Stimulated activated memory B cell treated with anti-CD40 and anti-IgM and Interleukin-4, amounts not matched to agents 10 μg/mL and 1 μg/mL and 100 μg/mL, for 72 hours (primary cell): ENCODE results near the gene MFAP2.

ENCODE experiments used
- ATAC-seq: fragments of 150-1000 bp; cut with Tn5 transposase; 2 replicates; pipeline ENCODE4 v1.10.0; 2021
- H3K27ac Mint-ChIP-seq: one replicate; pipeline ENCODE4 v1.8.0; 2022; ENCODE audit warnings: mild to moderate bottlenecking, mixed read lengths
- H3K27me3 Mint-ChIP-seq: one replicate; pipeline ENCODE4 v1.8.0; 2022; ENCODE audit warnings: mixed read lengths
- H3K36me3 Mint-ChIP-seq: one replicate; pipeline ENCODE4 v1.8.0; 2022; ENCODE audit warnings: mixed read lengths
- H3K4me1 Mint-ChIP-seq: one replicate; pipeline ENCODE4 v1.8.0; 2022; ENCODE audit warnings: mixed read lengths
- H3K4me3 Mint-ChIP-seq: one replicate; pipeline ENCODE4 v1.8.0; 2022; ENCODE audit warnings: mild to moderate bottlenecking, moderate library complexity, mixed read lengths
- H3K9me3 Mint-ChIP-seq: one replicate; pipeline ENCODE4 v1.8.0; 2022; ENCODE audit warnings: mixed read lengths

MFAP2 gene

DNA sequence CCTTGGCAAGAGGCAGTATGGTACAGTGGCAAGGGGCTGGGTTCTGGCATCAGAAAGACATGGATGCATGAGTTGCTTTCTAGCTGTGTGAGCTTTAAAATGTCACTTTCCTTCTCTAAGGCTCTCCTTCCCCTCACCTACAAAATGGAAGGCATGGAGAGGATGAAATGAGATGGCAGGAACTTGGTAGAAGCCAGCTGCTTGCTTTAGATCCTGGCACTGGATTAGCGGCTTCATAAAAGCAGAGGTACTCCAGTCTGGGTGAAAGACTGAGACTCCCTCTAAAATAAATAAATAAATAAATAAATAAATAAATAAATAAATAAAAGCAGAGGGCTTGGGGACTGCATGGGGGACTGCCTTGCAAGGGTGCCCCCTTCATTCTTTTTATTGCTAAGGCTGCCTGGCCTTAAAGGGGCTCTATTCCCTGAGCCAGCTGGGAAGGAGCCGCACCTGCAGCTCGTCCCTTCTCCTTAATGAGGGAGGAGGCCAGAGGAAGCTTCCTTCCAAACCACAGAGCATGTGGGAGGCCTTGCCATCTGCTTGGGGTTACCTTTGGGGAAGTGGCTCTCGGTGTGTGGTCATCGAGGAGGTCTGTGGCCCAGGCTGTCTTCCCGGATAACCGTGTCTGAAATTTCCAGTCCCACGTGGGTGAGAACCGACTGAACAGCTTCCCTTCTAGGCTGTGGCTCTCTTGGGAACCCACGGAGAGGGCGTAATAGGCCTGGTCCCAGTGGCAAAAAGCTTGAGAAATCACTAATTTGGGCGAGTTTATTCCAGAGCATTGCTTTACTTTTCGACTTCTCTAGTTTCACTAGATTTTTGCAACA lies 33.3 kb upstream of the MFAP2 start:
- Mint-ChIP-seq H3K27me3 (no peaks in the 10 kb centered on the region), H3K4me1 (peaks cover 38% of the 10 kb centered on the region), H3K9me3 (no peaks in the 10 kb centered on the region), H3K4me3 (no peak overlapping the region), H3K36me3 (no peaks in the 10 kb centered on the region), H3K27ac (no peak overlapping the region)
- ATAC-seq = no peak

DNA sequence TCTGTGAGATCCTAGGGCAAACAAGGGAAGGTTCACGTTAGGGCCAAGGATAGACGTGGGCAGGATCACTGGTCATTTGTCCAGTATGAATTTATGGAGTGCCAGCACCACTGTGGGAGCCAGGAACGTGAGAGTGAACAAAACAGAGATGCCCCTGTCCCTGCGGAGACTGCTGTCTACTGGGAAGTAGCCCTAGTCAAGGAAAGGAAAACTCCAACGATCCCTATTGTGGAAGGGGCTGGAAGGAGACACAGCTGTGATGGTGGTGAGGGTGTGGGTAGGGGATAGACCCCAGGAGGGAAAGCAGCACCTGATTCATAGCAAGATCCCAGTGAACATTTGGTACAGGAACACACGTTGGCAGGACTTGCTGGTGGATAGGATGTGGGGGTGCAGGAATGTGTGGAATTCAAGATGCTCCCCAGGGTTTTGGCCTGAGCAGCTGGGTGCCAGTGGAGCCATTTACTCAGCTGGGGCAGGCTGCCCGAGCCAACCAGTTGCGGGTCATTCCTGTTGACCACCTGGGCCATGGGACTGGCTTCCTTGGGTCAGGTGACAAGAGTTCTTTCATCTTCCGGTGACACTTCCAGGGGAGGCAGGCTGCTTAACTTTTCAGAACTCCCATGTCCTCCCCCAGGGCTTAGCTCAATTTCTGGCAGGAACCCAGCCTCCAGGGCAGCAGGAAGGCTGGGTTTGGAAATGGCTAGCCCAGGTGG lies 32.5 kb upstream of the MFAP2 start:
- no peaks in the 10 kb centered on the region for H3K9me3 Mint-ChIP-seq
- no peaks in the 10 kb centered on the region for H3K36me3 Mint-ChIP-seq
- no peak overlapping the region for H3K27ac Mint-ChIP-seq
- no peak overlapping the region for H3K4me3 Mint-ChIP-seq
- no peaks in the 10 kb centered on the region for H3K27me3 Mint-ChIP-seq
- H3K4me1 Mint-ChIP-seq = peaks cover 38% of the 10 kb centered on the region
- ATAC-seq = no peak

DNA sequence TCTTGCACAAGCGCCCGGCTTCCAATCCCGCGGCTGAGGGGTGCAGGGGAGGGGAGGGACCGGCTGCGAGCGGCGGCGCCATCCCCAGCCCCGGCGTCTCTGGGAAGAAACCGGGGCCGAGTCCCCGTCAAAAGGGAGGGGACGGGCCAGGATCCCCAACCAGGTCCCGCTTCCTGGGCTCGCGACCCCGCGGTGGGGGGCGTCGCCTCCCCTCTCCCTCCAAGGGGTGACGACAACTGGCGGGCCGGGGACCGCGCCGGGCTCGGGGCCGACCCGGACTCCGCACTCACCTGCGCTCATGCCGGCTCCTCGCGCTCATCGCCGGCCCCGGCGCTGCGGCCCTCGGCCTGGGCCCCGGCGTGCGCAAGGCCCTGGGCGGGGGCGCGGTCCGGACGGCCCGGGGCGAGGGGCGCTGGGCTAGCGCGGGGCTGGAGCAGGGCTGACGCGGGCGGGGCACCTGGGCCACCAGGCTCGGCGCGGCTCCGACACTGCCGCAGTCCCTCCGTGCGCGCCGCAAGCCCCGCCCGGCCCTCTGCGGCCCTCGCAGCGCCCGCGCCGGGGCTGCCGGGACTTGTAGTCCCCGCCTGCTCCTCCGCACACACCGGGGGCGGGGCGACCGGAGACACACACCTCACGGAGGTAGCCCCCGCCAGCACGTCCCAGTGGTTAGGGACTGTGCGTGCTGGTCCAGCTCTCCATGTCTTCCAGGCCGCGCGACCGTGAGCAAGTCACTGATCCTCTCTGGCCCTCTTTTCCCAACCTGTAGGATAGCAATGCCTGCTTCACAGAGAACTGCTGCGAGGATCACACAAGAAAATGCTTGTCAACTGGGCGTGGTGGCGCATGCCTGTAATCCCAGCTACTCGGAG lies 31.3 kb upstream of the MFAP2 start, which contains the start of gene ATP13A2:
ATP13A2 (minus strand) TSS at position 490 of the 869 bp plus-strand sequence; CDS start at position 300, 190 bp downstream.
- peak within 1 kb of the TSS; percentile 78 for H3K4me3 Mint-ChIP-seq
- ATAC-seq = peak; percentile 99
- H3K9me3 Mint-ChIP-seq = no peaks in the 10 kb centered on the region
- no peaks in the 10 kb centered on the region for H3K36me3 Mint-ChIP-seq
- H3K27ac Mint-ChIP-seq = peak within 1 kb of the TSS; percentile 32
- H3K27me3 Mint-ChIP-seq = no peaks in the 10 kb centered on the region
- H3K4me1 Mint-ChIP-seq = peaks cover 38% of the 10 kb centered on the region

DNA sequence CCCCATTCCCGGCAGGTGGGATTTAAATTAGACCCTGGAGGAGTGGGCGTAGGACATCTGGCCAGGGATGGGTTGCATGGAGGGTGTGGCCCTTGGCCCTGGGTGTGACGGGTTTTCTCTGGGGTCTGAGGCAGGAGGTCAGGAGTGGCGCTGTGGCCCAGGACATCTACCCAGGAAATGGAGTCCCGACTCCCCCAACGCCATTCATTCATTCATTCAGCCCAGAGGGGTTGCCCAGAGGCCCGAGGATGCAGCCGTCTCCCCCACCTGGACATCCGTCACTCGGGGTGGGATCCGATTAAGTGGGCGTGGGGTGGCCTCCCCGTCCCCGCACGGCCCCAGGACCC lies 30.6 kb upstream of the MFAP2 start:
- peak overlapping the region; percentile 32 for H3K27ac Mint-ChIP-seq
- H3K4me1 Mint-ChIP-seq = peaks cover 38% of the 10 kb centered on the region
- no peaks in the 10 kb centered on the region for H3K9me3 Mint-ChIP-seq
- ATAC-seq = no peak
- H3K36me3 Mint-ChIP-seq = no peaks in the 10 kb centered on the region
- H3K27me3 Mint-ChIP-seq = no peaks in the 10 kb centered on the region
- peak overlapping the region; percentile 76 for H3K4me3 Mint-ChIP-seq

DNA sequence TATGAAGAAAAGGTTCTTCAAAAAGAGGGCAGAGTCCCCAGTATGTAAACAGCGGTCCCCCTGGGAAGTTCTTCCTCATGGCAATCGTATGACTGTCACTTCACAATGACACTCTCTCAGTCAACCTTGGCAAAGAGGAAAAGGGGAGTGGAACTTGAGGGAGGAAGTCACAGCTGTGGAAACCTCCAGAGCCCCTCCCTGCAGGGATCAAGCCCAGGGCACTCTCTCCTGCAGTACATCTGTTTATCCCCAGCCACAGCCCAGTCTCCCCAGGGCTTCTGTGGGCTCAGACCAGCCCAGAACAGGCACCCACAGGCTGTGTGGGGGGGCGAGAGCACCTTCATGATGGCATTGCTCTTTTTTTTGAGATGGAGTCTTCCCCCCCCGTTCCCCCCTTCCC lies 29.3 kb upstream of the MFAP2 start:
- no peak overlapping the region for H3K4me3 Mint-ChIP-seq
- no peaks in the 10 kb centered on the region for H3K9me3 Mint-ChIP-seq
- H3K27ac Mint-ChIP-seq = peak overlapping the region; percentile 32
- no peak for ATAC-seq
- no peaks in the 10 kb centered on the region for H3K27me3 Mint-ChIP-seq
- H3K36me3 Mint-ChIP-seq = peaks cover 8% of the 10 kb centered on the region
- peaks cover 38% of the 10 kb centered on the region for H3K4me1 Mint-ChIP-seq

DNA sequence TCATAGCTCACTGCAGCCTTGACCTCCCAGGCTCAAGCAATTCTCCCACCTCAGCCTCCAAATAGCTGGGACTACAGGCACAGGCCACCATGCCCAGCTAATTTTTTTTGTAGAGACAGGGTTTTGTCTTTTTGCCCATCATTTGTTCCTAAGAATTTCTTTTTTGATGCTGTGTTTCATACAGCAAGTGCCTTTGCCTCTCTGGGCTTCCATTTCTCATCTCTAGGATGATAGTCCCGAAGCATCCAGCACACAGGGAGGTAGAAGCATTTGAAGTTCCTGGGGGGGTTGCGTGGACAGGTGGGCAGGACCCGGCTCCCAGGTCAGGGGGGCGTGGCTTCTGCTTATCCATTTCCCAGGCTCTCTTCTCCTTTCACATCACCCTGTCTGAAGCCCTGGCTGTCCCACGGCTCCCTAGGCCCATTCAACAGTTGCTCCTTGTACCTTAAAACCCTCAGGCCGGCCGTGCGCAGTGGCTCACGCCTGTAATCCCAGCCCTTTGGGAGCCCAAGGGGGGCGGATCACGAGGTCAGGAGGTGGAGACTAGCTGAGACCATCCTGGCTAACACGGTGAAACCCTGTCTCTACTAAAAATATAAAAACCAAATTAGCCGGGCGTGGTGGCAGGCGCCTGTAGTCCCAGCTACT lies 27.9 kb upstream of the MFAP2 start:
- Mint-ChIP-seq H3K9me3 (no peaks in the 10 kb centered on the region), H3K27me3 (no peaks in the 10 kb centered on the region), H3K27ac (no peak overlapping the region), H3K4me1 (peaks cover 30% of the 10 kb centered on the region), H3K4me3 (no peak overlapping the region), H3K36me3 (peaks cover 18% of the 10 kb centered on the region)
- ATAC-seq = no peak

DNA sequence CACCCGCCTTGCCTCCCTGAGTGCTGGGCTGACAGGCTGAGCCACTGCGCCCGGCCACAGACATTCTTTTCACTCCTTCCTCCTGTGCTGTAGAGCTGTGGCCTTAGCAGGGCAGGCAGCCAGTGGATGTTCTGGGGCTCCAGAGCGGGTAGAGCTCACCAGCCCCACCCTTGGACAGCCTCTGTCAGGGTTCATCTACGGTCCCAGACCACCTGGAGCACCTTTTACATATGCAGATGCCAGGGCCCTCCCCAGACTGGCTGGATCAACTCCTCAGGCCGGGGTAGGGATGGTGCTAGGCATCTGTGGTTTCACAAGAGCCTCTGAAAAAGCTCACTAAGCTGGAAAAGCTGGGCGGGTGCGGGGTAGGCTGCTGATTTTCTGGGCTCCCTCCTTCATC lies 26.7 kb upstream of the MFAP2 start:
- H3K4me3 Mint-ChIP-seq = no peak overlapping the region
- no peaks in the 10 kb centered on the region for H3K27me3 Mint-ChIP-seq
- H3K9me3 Mint-ChIP-seq = no peaks in the 10 kb centered on the region
- no peak overlapping the region for H3K27ac Mint-ChIP-seq
- ATAC-seq = no peak
- H3K4me1 Mint-ChIP-seq = peaks cover 22% of the 10 kb centered on the region
- peaks cover 26% of the 10 kb centered on the region for H3K36me3 Mint-ChIP-seq

DNA sequence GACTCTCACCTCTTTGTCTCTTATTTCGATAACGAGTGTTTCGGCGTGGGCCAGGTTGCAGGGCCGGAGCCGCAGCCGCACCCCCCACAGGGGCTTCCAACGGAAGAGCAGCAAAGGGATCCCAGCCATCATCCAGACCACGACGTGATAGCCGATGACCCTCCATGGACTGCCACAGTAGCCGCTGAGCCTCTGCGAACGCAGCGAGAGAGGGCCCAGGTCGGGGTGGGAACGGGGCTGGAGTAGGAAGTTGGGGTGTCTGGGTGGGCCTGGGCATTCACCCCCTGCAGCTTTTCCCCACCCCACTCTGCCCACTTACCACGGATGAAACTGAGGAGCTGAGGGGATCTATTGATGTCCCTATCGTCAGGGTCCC lies 24.9 kb upstream of the MFAP2 start:
- H3K36me3 Mint-ChIP-seq = peaks cover 36% of the 10 kb centered on the region
- peaks cover 9% of the 10 kb centered on the region for H3K4me1 Mint-ChIP-seq
- no peak overlapping the region for H3K4me3 Mint-ChIP-seq
- H3K9me3 Mint-ChIP-seq = no peaks in the 10 kb centered on the region
- H3K27ac Mint-ChIP-seq = no peak overlapping the region
- no peak for ATAC-seq
- no peaks in the 10 kb centered on the region for H3K27me3 Mint-ChIP-seq

DNA sequence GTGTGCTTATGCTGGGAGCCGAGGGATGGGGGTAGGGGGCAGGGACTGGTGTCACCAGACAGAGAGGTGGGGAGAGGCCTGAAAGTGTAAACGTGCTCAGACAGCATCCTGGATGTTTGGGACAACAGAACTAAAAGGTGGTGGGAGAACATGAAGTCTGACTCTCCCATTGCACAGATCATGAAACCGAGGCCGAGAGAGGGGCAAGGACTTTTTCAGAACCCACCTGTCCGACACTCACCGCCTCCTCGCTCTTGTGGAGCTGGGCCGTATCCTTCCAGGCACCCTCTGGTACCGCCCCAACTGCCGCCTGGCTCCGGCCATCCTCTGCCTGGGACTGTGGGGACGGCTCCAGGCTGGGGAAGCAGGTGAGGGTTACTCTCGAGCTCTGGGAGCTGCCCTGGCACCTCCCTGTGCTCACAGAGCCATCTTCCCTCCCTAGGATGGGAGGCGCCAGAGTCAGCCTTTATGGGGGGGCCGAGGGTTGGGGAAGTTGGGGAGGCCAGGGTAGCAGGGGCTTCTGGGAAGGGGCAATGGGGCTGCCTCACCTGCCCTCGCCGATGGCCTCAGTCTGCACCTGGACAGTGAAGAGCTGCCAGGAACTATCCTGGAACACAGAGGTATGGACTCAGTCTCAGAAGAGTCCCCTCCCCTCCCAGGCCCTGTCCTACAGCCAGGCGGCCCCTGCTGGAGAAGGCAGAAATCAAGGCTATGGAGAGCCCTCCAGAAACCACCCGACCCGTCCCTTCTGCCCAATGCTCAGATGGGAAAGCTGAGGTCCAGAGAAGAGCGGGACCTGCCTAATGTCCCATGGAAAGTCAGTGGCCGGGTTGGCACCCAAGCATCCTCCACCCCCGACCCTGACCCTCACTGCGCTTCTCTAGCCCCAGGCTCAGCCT lies 24.3 kb upstream of the MFAP2 start:
- Mint-ChIP-seq H3K36me3 (peaks cover 42% of the 10 kb centered on the region), H3K9me3 (no peaks in the 10 kb centered on the region), H3K4me3 (no peak overlapping the region), H3K4me1 (peaks cover 3% of the 10 kb centered on the region), H3K27ac (no peak overlapping the region), H3K27me3 (no peaks in the 10 kb centered on the region)
- ATAC-seq = no peak

DNA sequence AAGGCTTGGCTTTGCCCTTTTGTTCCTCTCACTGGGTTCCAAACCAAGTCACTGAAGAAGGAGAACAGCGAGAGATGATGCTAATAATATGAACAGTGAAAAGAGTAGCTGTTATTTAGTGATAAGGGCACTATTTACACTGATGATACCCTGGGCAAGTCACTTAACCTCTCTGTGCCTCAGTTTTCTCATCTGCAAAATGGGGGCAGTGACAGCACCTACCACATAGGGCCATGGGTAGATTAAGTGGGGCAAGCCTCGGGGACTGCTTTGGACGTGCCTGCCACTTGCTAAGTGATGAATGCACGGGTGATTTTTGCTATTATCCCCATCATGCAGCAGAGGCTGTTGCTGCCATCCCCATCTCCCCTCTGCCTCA lies 22.1 kb upstream of the MFAP2 start:
- H3K9me3 Mint-ChIP-seq = no peaks in the 10 kb centered on the region
- H3K36me3 Mint-ChIP-seq = peaks cover 59% of the 10 kb centered on the region
- H3K4me1 Mint-ChIP-seq = no peaks in the 10 kb centered on the region
- H3K27ac Mint-ChIP-seq = no peak overlapping the region
- no peak overlapping the region for H3K4me3 Mint-ChIP-seq
- ATAC-seq = no peak
- H3K27me3 Mint-ChIP-seq = no peaks in the 10 kb centered on the region

DNA sequence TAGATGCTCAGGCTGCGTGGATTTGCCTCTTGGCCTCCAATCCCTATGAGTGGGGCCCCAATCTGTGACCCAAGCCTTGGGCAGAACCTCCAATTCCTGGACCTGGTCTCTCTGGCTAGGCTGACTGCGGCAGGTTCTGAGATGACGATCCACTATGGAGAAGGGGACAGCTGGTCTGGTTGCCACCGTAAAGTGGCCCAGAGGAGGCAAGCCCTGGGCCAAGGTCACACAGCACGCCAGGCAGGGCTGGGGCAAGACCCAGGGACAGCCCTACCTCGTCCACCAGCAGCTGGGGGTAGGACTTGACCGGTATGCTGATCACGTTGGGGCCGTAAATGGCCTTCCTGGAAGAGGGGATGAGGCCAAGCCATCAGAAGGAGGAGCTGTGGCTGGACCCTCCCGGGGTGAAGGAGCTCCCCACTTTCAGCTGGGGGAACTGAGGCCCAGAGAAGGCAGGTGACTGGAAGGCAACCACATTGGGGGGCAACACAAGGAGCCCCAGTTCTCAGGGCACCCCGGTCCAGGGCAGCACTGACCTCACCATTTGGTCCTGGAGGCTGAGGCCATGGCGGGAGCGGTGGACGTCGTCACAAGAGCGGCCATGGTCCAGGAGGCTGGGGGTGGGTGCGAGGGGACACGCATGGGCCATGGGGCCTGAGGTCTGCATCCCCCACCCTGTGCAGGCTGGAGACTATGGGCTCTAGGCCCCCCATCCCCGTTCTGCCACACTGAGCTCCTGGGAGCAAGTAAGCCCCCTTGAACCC lies 21.5 kb upstream of the MFAP2 start:
- peaks cover 59% of the 10 kb centered on the region for H3K36me3 Mint-ChIP-seq

DNA sequence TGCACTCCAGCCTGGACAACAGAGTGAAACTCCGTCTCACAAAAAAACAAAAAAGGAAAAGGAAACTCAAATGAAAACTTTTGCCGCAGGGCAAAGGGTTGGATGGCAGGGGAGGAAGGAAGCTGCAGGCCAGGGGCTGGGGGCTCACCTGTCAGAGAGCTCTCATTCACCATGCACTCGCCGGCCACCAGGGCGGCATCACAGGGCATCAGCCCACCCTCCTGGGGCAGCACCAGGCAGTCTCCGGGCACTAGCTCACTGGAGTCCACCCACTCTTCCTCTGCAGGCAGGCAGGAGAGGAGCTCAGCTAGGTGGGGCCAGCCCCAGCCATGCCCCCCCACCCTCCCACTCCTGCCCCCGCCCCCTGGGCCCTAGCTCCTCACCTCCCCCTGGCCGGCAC lies 19.4 kb upstream of the MFAP2 start:
- H3K27ac Mint-ChIP-seq = no peak overlapping the region
- no peak overlapping the region for H3K4me3 Mint-ChIP-seq
- peaks cover 65% of the 10 kb centered on the region for H3K36me3 Mint-ChIP-seq
- H3K4me1 Mint-ChIP-seq = no peaks in the 10 kb centered on the region
- H3K9me3 Mint-ChIP-seq = no peaks in the 10 kb centered on the region
- no peaks in the 10 kb centered on the region for H3K27me3 Mint-ChIP-seq
- no peak for ATAC-seq

More for the DNA sequence above, 21.5 kb upstream of the MFAP2 start:
- ATAC-seq = no peak
- no peaks in the 10 kb centered on the region for H3K27me3 Mint-ChIP-seq
- no peak overlapping the region for H3K27ac Mint-ChIP-seq
- no peaks in the 10 kb centered on the region for H3K9me3 Mint-ChIP-seq
- H3K4me3 Mint-ChIP-seq = no peak overlapping the region
- no peaks in the 10 kb centered on the region for H3K4me1 Mint-ChIP-seq

DNA sequence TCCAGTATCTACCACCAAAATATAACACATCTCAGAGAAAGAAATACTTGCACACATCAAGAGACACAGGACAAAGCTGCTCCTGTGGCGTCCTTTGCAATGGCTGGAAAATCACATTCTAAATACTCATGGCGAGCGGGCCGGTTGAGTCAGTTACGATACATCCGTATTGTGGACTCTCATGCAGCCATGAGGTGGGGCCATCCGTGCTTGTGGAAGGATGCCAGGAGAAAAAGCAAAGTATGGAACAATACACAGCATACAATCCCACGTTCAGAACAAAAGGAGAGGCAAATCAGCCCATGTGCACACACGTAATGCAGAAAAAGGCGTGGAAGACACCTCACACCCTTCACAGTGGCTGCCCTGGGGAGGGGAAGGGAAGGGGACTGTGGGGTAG lies 18.2 kb upstream of the MFAP2 start:
- no peaks in the 10 kb centered on the region for H3K27me3 Mint-ChIP-seq
- no peak for ATAC-seq
- no peak overlapping the region for H3K4me3 Mint-ChIP-seq
- H3K27ac Mint-ChIP-seq = no peak overlapping the region
- H3K4me1 Mint-ChIP-seq = no peaks in the 10 kb centered on the region
- H3K9me3 Mint-ChIP-seq = no peaks in the 10 kb centered on the region
- peaks cover 56% of the 10 kb centered on the region for H3K36me3 Mint-ChIP-seq

DNA sequence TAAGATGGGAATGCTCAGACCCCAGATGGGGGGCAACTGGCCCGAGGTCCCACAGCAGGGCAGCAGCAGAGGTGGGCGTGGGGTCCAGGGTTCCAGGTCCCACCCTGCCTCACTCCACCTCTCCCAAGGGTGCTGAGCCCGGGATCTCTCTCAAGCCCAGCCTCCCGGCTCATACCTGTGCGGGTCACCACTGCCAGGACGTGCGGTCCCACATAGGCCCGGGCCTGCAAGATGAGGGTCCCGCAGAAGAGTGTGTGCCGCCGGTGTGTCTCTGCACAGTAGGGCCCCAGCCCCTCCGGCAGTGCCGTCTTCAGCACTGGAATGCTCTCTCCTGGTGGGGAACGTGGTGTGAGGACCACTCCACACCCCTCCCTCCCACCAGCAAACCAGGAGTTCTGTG lies 16.4 kb upstream of the MFAP2 start:
- Mint-ChIP-seq H3K27me3 (no peaks in the 10 kb centered on the region), H3K4me1 (no peaks in the 10 kb centered on the region), H3K4me3 (no peak overlapping the region), H3K27ac (no peak overlapping the region), H3K36me3 (peaks cover 46% of the 10 kb centered on the region), H3K9me3 (no peaks in the 10 kb centered on the region)
- ATAC-seq = no peak
